CD4-positive, alpha-beta T cell treated with Interleukin-6 at 100 ng/mL for 8 hours (primary cell): ENCODE measurements around the gene COL4A1.

ENCODE experiments used
- DNase-seq: peaks from one replicate; pipeline ENCODE4 v3.0.0-alpha.2; 2020; ENCODE audit warnings: mixed read lengths, low spot score

Gene COL4A1

GRCh38 chr13:110341445-110342244, 34.7 kb upstream of the COL4A1 start:
- no peak for DNase-seq

GRCh38 chr13:110340812-110341444, 34.0 kb upstream of the COL4A1 start:
- DNase-seq = peak; percentile 68

- no peak for DNase-seq
Measured at GRCh38 chr13:110339975-110340550, 33.1 kb upstream of the COL4A1 start.

GRCh38 chr13:110339263-110339662, 32.3 kb upstream of the COL4A1 start:
- DNase-seq = no peak

- no peak for DNase-seq
Measured at GRCh38 chr13:110338441-110339101, 31.6 kb upstream of the COL4A1 start.

GRCh38 chr13:110337247-110337646, 30.3 kb upstream of the COL4A1 start:
- DNase-seq = no peak

GRCh38 chr13:110336681-110337080, 29.7 kb upstream of the COL4A1 start:
- DNase-seq = no peak

GRCh38 chr13:110336108-110336507, 29.2 kb upstream of the COL4A1 start:
- no peak for DNase-seq

- no peak for DNase-seq
Measured at GRCh38 chr13:110334841-110335490, 28.0 kb upstream of the COL4A1 start.

GRCh38 chr13:110334256-110334655, 27.3 kb upstream of the COL4A1 start:
- DNase-seq = no peak

GRCh38 chr13:110333837-110334236, 26.9 kb upstream of the COL4A1 start:
- no peak for DNase-seq

GRCh38 chr13:110332750-110333149, 25.8 kb upstream of the COL4A1 start:
- no peak for DNase-seq

- no peak for DNase-seq
Measured at GRCh38 chr13:110331362-110331761, 24.4 kb upstream of the COL4A1 start.

- DNase-seq = no peak
Measured at GRCh38 chr13:110330491-110331011, 23.6 kb upstream of the COL4A1 start.

GRCh38 chr13:110329798-110330461, 23.0 kb upstream of the COL4A1 start:
- no peak for DNase-seq

GRCh38 chr13:110329258-110329657, 22.3 kb upstream of the COL4A1 start:
- DNase-seq = no peak

- DNase-seq = no peak
Measured at GRCh38 chr13:110328573-110328972, 21.6 kb upstream of the COL4A1 start.

GRCh38 chr13:110327051-110327721, 20.2 kb upstream of the COL4A1 start:
- no peak for DNase-seq

GRCh38 chr13:110326263-110326904, 19.4 kb upstream of the COL4A1 start:
- DNase-seq = no peak

GRCh38 chr13:110324026-110324749, 17.2 kb upstream of the COL4A1 start:
- DNase-seq = no peak
